Measurements from ENCODE around the gene CHST9. TPM values are rescaled to one million over a fixed set of nuclear protein-coding genes. Genes with fewer than 3 reads are reported as not detected.

The CHST9 gene
- total and polyA plus RNA-seq, 10 of the 15 experiments (the other 5 are each of a cell fraction or from before 2014, with no cell fraction given) = 0.34 TPM; not detected in 9

GRCh38 chr18:27144672-27145071 is 40.4 kb downstream of the CHST9 start:
- Histone ChIP-seq H3K4me2 (ENCODE audit: control insufficient read depth, insufficient read depth) (no peak overlapping the region), H3K36me3 (ENCODE audit: control insufficient read depth in 2 of 2, insufficient read depth in 2 of 2, low read length in 1 of 2) (no peaks in the 10 kb centered on the region), H3K4me3 (no peak overlapping the region), H3K4me1 (ENCODE audit: control insufficient read depth, insufficient read depth, low read length) (no peaks in the 10 kb centered on the region), H3K27ac (ENCODE audit: control insufficient read depth, insufficient read depth) (no peak overlapping the region), H3K9ac (ENCODE audit: control insufficient read depth, insufficient read depth, low read length) (no peak overlapping the region), H2AFZ (ENCODE audit: control insufficient read depth, low read depth, low read length) (no peak overlapping the region), H4K20me1 (ENCODE audit: control insufficient read depth, insufficient read depth) (no peaks in the 10 kb centered on the region), H3K27me3 (replicated peaks in 1 of 2; ENCODE audit: control insufficient read depth in 2 of 2, insufficient read depth in 2 of 2, low read length in 1 of 2) (no peaks in the 10 kb centered on the region), H3K9me3 (replicated peaks; ENCODE audit: control insufficient read depth, insufficient read depth, low read length) (no peaks in the 10 kb centered on the region), H3K79me2 (ENCODE audit: control insufficient read depth, insufficient read depth, low read length) (no peaks in the 10 kb centered on the region)
- TF ChIP-seq PRDM15 (CRISPR knock-in tag; IDR thresholded peaks at IDR 0.05) = no peak
- TF ChIP-seq MXI1 (IDR thresholded peaks at IDR 0.05; ENCODE audit: low read depth, low read length) = no peak
- TF ChIP-seq YY1 (IDR thresholded peaks at IDR 0.05; ENCODE audit: low read depth, low read length) = no peak
- TF ChIP-seq IRF3 (IDR thresholded peaks at IDR 0.05) = no peak
- no peak for TF ChIP-seq RB1 (IDR thresholded peaks at IDR 0.05; ENCODE audit: borderline replicate concordance)
- no peak for TF ChIP-seq BCL11A (IDR thresholded peaks at IDR 0.05; ENCODE audit: low read depth, low read length)
- no peak for TF ChIP-seq JUNB (IDR thresholded peaks at IDR 0.05)
- TF ChIP-seq MTA2 (IDR thresholded peaks at IDR 0.05; ENCODE audit: low read depth) = no peak
- ChIA-PET SMC1A (ENCODE audit: uncharacterized antibody, unreplicated experiment) (no interaction called here), RAD21 (ENCODE audit: unreplicated experiment) (no interaction called here), POLR2A (no interaction called here), CTCF (no interaction called here)
- intact Hi-C loops (cut with micrococcal nuclease; ENCODE audit: unreplicated experiment) (no loop called here), in situ Hi-C loops (cut with MboI) (no loop called here)
- FAIRE-seq = no peak
- WGBS (ENCODE audit: insufficient coverage, insufficient replicate concordance, low lambda C conversion rate, missing lambda C conversion rate) = 2% methylated on average over 3 of the region's 3 CpGs
- ATAC-seq = no peak
- BruUV-seq (replicated peaks) = no TSS peak
- DNase-seq (ENCODE audit: low read depth, low spot score) = no peak

Data from GM12878 (cell line).